WTC11 (cell line): Measurements from ENCODE around the gene DONSON.

Experiments
- CBFB ChIP-seq: sonication (generic); formaldehyde crosslinking; IDR thresholded peaks from 2 replicates; pipeline ENCODE4 v1.8.1; 2022; ENCODE audit warnings: mild to moderate bottlenecking, low read depth, missing genetic modification reagents
- CREM ChIP-seq: sonication (generic); formaldehyde crosslinking; IDR thresholded peaks from 2 replicates; pipeline ENCODE4 v1.8.1; 2022; ENCODE audit warnings: mild to moderate bottlenecking, missing genetic modification reagents, moderate library complexity
- CTCF ChIP-seq: fragments of 200-600 bp; IDR thresholded peaks from 2 replicates; pipeline ENCODE4 v1.8.0; 2022; ENCODE audit warnings: antibody characterized with exemption
- IRF1 ChIP-seq: sonication (generic); formaldehyde crosslinking; IDR thresholded peaks from 2 replicates; pipeline ENCODE4 v1.8.0; 2023; ENCODE audit warnings: missing genetic modification reagents
- USF2 ChIP-seq: sonication (generic); formaldehyde crosslinking; IDR thresholded peaks from 2 replicates; pipeline ENCODE4 v1.8.1; 2023; ENCODE audit warnings: mild to moderate bottlenecking, missing genetic modification reagents, moderate library complexity

- TF ChIP-seq USF2 (CRISPR knock-in tag) (no peak), IRF1 (CRISPR knock-in tag) (no peak), CTCF (no peak), CREM (CRISPR knock-in tag) (no peak), CBFB (CRISPR knock-in tag) (no peak)
Measured at GRCh38 chr21:33541105-33541711, 47.3 kb downstream of the DONSON start.
